Naive thymus-derived CD8-positive, alpha-beta T cell (primary cell): Measurements from ENCODE around the gene DNAJC8. TPM values are rescaled to one million over a fixed set of nuclear protein-coding genes. Genes with fewer than 3 reads are reported as not detected.

Experiments
- ATAC-seq, 2 donors: fragments of 150-1000 bp; cut with Tn5 transposase in 1 of 2; sonication (Bioruptor Pico), chemical (Tn5 transposase) in 1 of 2; 1 replicate in 1 of 2; 2 replicates in 1 of 2; pipeline ENCODE4 v1.10.0; 2021; ENCODE audit warnings: mild to moderate bottlenecking in 2 of 2, moderate library complexity in 2 of 2
- POLR2A ChIA-PET: fragments of 350-600 bp; sonication (Branson Sonifier 250); formaldehyde crosslinking; loops from one replicate; lab custom pipeline; 2021; ENCODE audit warnings: antibody characterized with exemption; lab: Charles Lee
- DNase-seq, 10 donors: peaks; one replicate each; pipeline versions ENCODE4 v3.0.0 to v3.0.0-alpha.2; 2020 to 2022
- H3K27ac Mint-ChIP-seq, 10 donors: one replicate each; pipeline ENCODE4 v1.8.0; 2020 to 2022; ENCODE audit warnings: mild to moderate bottlenecking in 10 of 10, mixed read lengths in 10 of 10, moderate library complexity in 4 of 10, inconsistent platforms in 1 of 10
- H3K27me3 Mint-ChIP-seq, 5 donors: one replicate each; pipeline ENCODE4 v1.8.0; 2021 to 2022; ENCODE audit warnings: mixed read lengths in 5 of 5
- H3K36me3 Mint-ChIP-seq, 3 donors: one replicate each; pipeline ENCODE4 v1.8.0; 2020 to 2022; ENCODE audit warnings: mixed read lengths in 3 of 3, mild to moderate bottlenecking in 2 of 3, inconsistent platforms in 1 of 3
- H3K4me1 Mint-ChIP-seq, 4 donors: one replicate each; pipeline ENCODE4 v1.8.0; 2021 to 2022; ENCODE audit warnings: mixed read lengths in 4 of 4
- H3K4me3 Mint-ChIP-seq, 10 donors: one replicate each; pipeline ENCODE4 v1.8.0; 2020 to 2022; ENCODE audit warnings: mild to moderate bottlenecking in 10 of 10, mixed read lengths in 10 of 10, moderate library complexity in 6 of 10, inconsistent platforms in 1 of 10
- H3K9me3 Mint-ChIP-seq, 9 donors: one replicate each; pipeline ENCODE4 v1.8.0; 2020 to 2022; ENCODE audit warnings: mixed read lengths in 9 of 9, mild to moderate bottlenecking in 3 of 9, inconsistent platforms in 1 of 9, moderate library complexity in 1 of 9
- polyA plus RNA-seq, 3 donors: library from polyadenylated mRNA; unstranded; fragments of 300-500 nt; fragmentation: Illumina TruSeq; gene quantifications; one replicate each; pipeline ENCODE4 v1.2.3, GENCODE V29; 2021
- total RNA-seq, 8 experiments: library from RNA in 2 of 8; stranded (reverse) in 2 of 8; gene quantifications; one replicate each; pipeline ENCODE4 v1.2.3 and lab custom pipeline; 2021 to 2026

Gene DNAJC8
- total and polyA plus RNA-seq, 5 experiments from 2014 or later = 68.1 to 156 (median 145) TPM

DNA sequence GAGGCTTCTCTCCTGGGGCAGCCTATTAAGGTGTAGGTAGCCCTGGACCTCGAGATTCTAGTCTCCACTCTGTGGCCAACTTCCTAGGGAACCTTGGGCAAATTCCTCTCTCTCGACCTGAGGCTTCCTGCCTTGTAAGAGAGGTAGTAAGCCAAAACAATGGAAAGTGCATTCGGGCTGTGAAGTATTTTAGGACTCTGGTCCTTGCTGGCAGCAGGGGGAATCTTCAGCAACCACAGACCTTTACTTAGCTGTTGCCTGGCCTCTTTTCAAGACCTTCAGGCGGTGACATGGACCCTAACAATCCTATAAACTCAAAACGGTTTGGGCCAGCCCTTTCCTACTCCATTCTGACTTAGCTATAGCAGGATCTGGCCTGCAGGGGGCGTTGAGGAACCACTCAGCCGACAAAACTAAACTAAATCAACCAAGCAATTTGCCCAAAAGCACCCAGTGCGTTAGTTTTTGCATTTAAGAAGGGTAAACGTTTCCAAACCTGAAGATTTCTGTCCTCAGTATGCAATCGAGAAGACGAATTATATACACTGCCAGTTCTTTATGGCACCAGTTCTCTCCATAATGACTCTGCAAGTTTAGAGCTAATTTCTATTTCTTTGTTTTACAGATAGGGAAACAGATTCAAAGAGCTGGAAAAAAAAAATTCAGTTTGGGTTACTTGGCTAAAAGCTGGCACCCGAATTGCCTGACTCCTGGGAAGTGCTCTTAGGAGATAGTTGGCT lies 15.6 kb upstream of the DNAJC8 start:
- no peaks in the 10 kb centered on the region for H3K27me3 Mint-ChIP-seq
- peak overlapping the region; percentile 92 to 98 (median 94) for H3K27ac Mint-ChIP-seq
- H3K4me3 Mint-ChIP-seq = peak overlapping the region; percentile 68 to 98 (median 84)
- H3K36me3 Mint-ChIP-seq = no peaks in the 10 kb centered on the region
- POLR2A ChIA-PET = interaction anchor here (0.5 to 8.2 kb wide), 14 partner anchors 11 to 978 kb away, joined by 3 to 183 read pairs (median 4); partner anchors contain the start of genes ATP5IF1, DNAJC8, MED18 and RCC1
- peaks cover 23 to 59% (median 47%) of the 10 kb centered on the region in 4 donors for H3K4me1 Mint-ChIP-seq
- no peaks in the 10 kb centered on the region for H3K9me3 Mint-ChIP-seq
- peak in 1 of 2 donors; percentile 18 for ATAC-seq
- peak; percentile 61 to 89 (median 78) for DNase-seq

GRCh38 chr1:28247612-28248272 lies 14.9 kb upstream of the DNAJC8 start:
- ATAC-seq = no peak
- no peaks in the 10 kb centered on the region for H3K27me3 Mint-ChIP-seq
- peak overlapping the region; percentile 77 to 98 (median 92) for H3K4me3 Mint-ChIP-seq
- DNase-seq = peak in 1 of 10 donors; percentile 23
- peaks cover 23 to 66% (median 53%) of the 10 kb centered on the region in 4 donors for H3K4me1 Mint-ChIP-seq
- no peaks in the 10 kb centered on the region for H3K9me3 Mint-ChIP-seq
- no peaks in the 10 kb centered on the region for H3K36me3 Mint-ChIP-seq
- peak overlapping the region; percentile 92 to 98 (median 94) for H3K27ac Mint-ChIP-seq
- POLR2A ChIA-PET = interaction anchor here (0.5 to 8.2 kb wide), 11 partner anchors 12 to 979 kb away, joined by 3 to 183 read pairs (median 4); partner anchors contain the start of genes ATP5IF1, DNAJC8, MED18 and RCC1

DNA sequence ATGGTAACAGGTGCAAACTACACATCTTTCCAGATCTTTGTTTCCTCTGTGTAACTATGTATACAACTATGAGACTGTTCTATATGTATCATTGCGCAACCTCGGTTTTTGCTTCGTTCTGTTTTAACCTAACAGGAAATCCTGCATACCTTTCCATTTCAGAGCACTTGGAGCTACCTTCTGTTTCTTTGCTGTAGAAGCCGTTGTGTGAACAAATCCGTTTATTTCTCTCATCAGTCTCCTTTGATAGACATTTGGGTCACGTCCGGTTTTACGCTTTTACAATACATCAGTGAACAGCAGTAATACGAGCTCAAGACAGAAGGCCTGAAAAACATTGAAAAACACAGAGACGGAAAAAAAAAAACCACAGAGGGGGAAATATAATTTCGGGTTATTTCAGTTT lies 13.6 kb upstream of the DNAJC8 start:
- DNase-seq (peak in 9 of 10 donors; percentile 21 to 90 (median 80)), ATAC-seq (peak; percentile 57 to 59)
- Mint-ChIP-seq H3K4me1 (peaks cover 23 to 67% (median 56%) of the 10 kb centered on the region in 4 donors), H3K36me3 (no peaks in the 10 kb centered on the region), H3K4me3 (peak overlapping the region; percentile 77 to 98 (median 92)), H3K27me3 (no peaks in the 10 kb centered on the region), H3K9me3 (no peaks in the 10 kb centered on the region), H3K27ac (peak overlapping the region; percentile 92 to 98 (median 94))
- POLR2A ChIA-PET = interaction anchor here (0.6 to 8.2 kb wide), 14 partner anchors 12 to 936 kb away, joined by 3 to 183 read pairs (median 5); partner anchors contain the start of genes ATP5IF1, DNAJC8, MED18 and PHACTR4

- POLR2A ChIA-PET = interaction anchor here (0.6 to 8.2 kb wide), 7 partner anchors 9 to 398 kb away, joined by 3 to 183 read pairs (median 4); partner anchors contain the start of genes ATP5IF1, DNAJC8, MED18 and SESN2
- ATAC-seq (no peak), DNase-seq (no peak)
Observed at GRCh38 chr1:28244549-28245251, 11.9 kb upstream of the DNAJC8 start.

DNA sequence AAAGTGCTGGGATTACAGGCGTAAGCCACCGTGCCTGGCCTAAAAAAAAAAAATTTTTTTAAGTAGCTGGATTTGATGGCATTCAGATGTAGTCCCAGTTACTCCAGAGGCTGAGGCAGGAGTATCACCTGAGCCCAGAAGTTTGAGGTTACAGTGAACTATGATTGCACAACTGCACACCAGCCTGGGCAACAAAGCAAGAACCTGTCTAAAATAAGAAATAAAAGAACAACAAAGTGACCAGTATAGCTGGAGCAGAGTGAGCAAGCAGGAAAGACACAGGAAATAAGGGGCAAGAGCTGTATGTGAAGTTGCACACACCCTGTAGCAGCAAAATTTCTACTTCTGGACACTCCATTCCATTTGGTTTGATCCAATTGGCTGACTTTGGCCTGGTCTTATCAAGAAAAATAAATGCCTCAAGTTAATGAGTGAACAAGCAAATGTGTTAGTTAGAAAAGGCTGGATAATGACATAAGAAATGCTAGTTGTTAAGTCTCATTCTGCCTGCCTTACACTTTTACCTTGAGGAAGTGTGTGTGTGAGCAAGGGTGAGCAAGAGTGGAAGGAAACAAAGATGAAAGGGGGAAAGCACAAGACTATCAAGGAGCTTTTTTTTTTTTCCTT lies 11.0 kb upstream of the DNAJC8 start:
- DNase-seq (peak in 2 of 10 donors; percentile 34 to 37), ATAC-seq (no peak)
- Mint-ChIP-seq H3K27me3 (no peaks in the 10 kb centered on the region), H3K27ac (peak overlapping the region; percentile 55 to 99 (median 96)), H3K4me1 (peaks cover 23 to 53% (median 50%) of the 10 kb centered on the region in 4 donors), H3K9me3 (no peaks in the 10 kb centered on the region), H3K4me3 (peak overlapping the region; percentile 59 to 85 (median 80)), H3K36me3 (peaks cover 0 to 7% (median 0%) of the 10 kb centered on the region in 3 donors)
- POLR2A ChIA-PET = interaction anchor here (0.6 to 8.2 kb wide), 8 partner anchors 9 to 399 kb away, joined by 3 to 183 read pairs (median 6); partner anchors contain the start of genes ATP5IF1, DNAJC8, MED18 and PHACTR4

More at GRCh38 chr1:28244549-28245251, 11.9 kb upstream of the DNAJC8 start:
- peak overlapping the region; percentile 59 to 89 (median 80) for H3K4me3 Mint-ChIP-seq
- H3K27me3 Mint-ChIP-seq = no peaks in the 10 kb centered on the region
- H3K9me3 Mint-ChIP-seq = no peaks in the 10 kb centered on the region
- peak overlapping the region; percentile 55 to 99 (median 96) for H3K27ac Mint-ChIP-seq
- peaks cover 0 to 4% (median 0%) of the 10 kb centered on the region in 3 donors for H3K36me3 Mint-ChIP-seq
- H3K4me1 Mint-ChIP-seq = peaks cover 23 to 62% (median 56%) of the 10 kb centered on the region in 4 donors

DNA sequence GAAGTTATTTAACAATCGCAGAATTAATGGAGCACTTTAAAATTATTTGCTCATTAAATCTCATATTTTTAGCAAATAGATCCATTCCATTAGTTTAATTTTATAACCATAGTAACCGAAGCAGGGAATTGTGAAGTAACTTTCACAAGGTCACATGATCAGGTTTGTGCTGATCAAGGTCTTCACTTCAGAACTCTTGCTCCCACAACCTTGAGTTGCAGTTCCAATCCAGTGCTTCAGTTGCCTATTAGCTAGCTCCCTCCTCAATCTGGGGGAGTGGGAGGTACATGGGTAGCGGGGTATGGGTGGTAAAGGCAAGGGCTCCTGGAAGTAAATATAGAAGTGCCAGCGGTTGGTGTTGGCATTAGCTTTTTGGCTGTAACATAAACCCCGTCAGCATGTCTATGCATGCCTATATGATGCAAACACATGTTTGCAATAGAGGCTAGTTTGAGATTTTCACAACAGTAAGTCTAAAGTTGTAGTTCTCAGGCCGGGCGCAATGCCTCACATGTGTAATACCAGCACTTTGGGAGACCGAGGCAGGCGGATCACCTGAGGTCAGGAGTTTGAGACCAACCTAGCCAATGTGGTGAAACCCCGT lies 8.9 kb upstream of the DNAJC8 start:
- Mint-ChIP-seq H3K27ac (peak overlapping the region in 2 of 10 donors; percentile 36 to 53), H3K9me3 (no peaks in the 10 kb centered on the region), H3K4me3 (peak overlapping the region in 1 of 10 donors; percentile 15), H3K4me1 (peaks cover 11 to 36% (median 33%) of the 10 kb centered on the region in 4 donors), H3K27me3 (no peaks in the 10 kb centered on the region), H3K36me3 (peaks cover 0 to 7% (median 0%) of the 10 kb centered on the region in 3 donors)
- DNase-seq (no peak), ATAC-seq (no peak)
- POLR2A ChIA-PET = no interaction called here

DNA sequence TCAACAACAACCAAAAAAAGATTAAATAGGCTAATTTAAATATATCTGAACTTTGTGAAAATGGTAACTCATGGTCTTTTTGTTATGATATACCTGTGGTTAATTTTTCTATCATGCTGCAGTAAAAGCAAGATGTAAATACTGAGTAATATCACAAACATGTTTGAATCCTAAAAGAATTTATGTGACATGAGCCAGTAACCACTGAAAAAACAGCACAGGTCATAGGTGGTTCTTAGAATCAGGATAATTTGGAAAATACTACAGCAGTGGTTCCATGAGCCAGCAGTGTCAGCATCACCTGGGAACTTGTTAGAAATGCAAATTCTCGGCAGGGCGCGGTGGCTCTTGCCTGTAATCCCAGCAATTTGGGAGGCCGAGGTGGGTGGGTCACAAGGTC lies 7.2 kb upstream of the DNAJC8 start:
- Mint-ChIP-seq H3K27ac (peak overlapping the region in 2 of 10 donors; percentile 20 to 34), H3K36me3 (peaks cover 0 to 7% (median 0%) of the 10 kb centered on the region in 3 donors), H3K9me3 (no peaks in the 10 kb centered on the region), H3K4me1 (peaks cover 7 to 30% (median 23%) of the 10 kb centered on the region in 4 donors), H3K27me3 (no peaks in the 10 kb centered on the region), H3K4me3 (no peak overlapping the region)
- POLR2A ChIA-PET = interaction anchor here (0.6 kb wide), 1 partner anchor 110 kb away, joined by 3 read pairs; no protein-coding TSS in a partner anchor
- ATAC-seq (no peak), DNase-seq (no peak)

DNA sequence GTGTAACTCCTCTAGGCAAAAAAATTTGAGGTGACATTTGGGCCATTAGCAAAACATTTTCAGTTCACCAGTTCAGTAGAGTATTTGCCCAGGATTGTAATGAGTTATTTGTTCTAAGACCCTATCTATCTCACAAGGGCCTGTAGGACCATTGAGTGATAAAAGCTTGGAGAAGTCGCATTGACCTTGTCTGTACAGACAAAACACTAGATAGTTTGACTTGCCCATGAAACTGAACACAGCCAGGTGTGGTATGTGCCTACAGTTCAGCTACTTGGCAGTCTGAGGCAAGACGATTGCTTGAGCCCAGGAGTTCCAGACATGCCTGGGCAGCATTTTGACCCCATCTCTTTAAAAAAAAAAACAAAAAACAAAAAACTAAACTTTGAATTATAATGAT lies 6.2 kb upstream of the DNAJC8 start:
- H3K36me3 Mint-ChIP-seq = peaks cover 0 to 7% (median 0%) of the 10 kb centered on the region in 3 donors
- no peak overlapping the region for H3K4me3 Mint-ChIP-seq
- peaks cover 4 to 24% (median 13%) of the 10 kb centered on the region in 4 donors for H3K4me1 Mint-ChIP-seq
- H3K27me3 Mint-ChIP-seq = no peaks in the 10 kb centered on the region
- H3K27ac Mint-ChIP-seq = peak overlapping the region in 6 of 10 donors; percentile 8 to 69 (median 26)
- ATAC-seq = no peak
- POLR2A ChIA-PET = interaction anchor here (0.7 to 9.4 kb wide), 3 partner anchors 7 to 342 kb away, joined by 3 to 183 read pairs (median 4); no protein-coding TSS in a partner anchor
- no peak for DNase-seq
- H3K9me3 Mint-ChIP-seq = no peaks in the 10 kb centered on the region

DNA sequence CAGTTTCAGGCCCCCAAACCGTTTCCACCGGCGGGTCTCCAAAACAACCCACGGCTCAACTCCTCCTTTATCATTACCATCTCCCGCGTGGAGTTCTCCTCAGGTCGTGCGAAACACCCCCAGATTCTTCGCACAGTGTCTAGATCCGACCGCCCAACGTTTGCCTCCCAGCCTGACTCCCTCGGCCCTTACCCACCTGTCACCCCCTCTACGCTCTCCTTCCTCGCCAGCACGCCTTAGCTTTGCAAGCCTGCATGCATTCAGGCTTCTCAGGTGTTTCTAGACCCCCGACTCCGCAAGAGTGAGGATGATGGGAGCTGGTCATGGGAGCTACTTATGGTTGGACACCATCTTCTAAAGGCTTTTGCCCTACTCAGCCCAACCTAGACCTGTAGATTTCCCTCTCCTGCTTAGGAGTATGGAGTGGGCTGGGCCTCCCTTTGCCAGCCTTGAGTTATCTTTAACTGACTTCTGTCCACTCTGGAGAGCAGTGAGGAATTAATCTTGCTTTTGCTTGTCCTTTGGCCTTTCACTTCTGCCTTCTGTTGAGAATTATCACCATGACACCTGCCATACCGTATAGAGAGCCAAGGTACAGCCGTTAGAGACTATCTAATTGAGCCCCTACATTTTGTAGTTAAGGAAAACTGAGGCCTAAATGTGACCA lies 4.0 kb upstream of the DNAJC8 start:
- Mint-ChIP-seq H3K27ac (no peak overlapping the region), H3K4me3 (no peak overlapping the region), H3K27me3 (no peaks in the 10 kb centered on the region), H3K36me3 (peaks cover 2 to 10% (median 5%) of the 10 kb centered on the region in 3 donors), H3K9me3 (no peaks in the 10 kb centered on the region), H3K4me1 (peaks cover 8 to 22% (median 14%) of the 10 kb centered on the region in 4 donors)
- ATAC-seq = peak; percentile 0 to 2
- DNase-seq = no peak
- POLR2A ChIA-PET = interaction anchor here (0.5 to 9.4 kb wide), 11 partner anchors 9 to 344 kb away, joined by 3 to 183 read pairs (median 7); partner anchors contain the start of genes MED18, PHACTR4 and SESN2
